Gastroesophageal sphincter (tissue), 4 donors: ENCODE data around the gene SIAH2. TPM values are rescaled to one million over a fixed set of nuclear protein-coding genes. Genes with fewer than 3 reads are reported as not detected.

ENCODE experiments used
- ATAC-seq: fragments of 150-250 bp; one replicate; pipeline ENCODE4 v1.9.1; 2016; ENCODE audit warnings: mild to moderate bottlenecking, moderate library complexity
- H3K27ac ChIP-seq, 4 donors: fragments of 200-600 bp; sonication (generic) in 3 of 4; 1 replicate in 3 of 4; 2 replicates in 1 of 4; pipeline ENCODE4 v1.5.1; 2016 to 2019
- H3K27me3 ChIP-seq: fragments of 200-600 bp; sonication (generic); one replicate; pipeline ENCODE4 v1.5.1; 2019
- H3K36me3 ChIP-seq, 2 donors: fragments of 200-600 bp; sonication (generic); one replicate each; pipeline ENCODE4 v1.5.1; 2019; ENCODE audit warnings: control low read depth in 1 of 2
- H3K4me1 ChIP-seq, 3 donors: fragments of 200-600 bp; sonication (generic); 1 replicate in 2 of 3; 2 replicates in 1 of 3; pipeline ENCODE4 v1.5.1; 2016 to 2019; ENCODE audit warnings: control low read depth in 2 of 3
- H3K4me3 ChIP-seq, 2 donors: fragments of 200-600 bp; sonication (generic); one replicate each; pipeline ENCODE4 v1.5.1; 2019; ENCODE audit warnings: mild to moderate bottlenecking in 1 of 2, moderate library complexity in 1 of 2
- H3K9me3 ChIP-seq, 3 donors: fragments of 200-600 bp; sonication (generic); one replicate each; pipeline ENCODE4 v1.5.1; 2017 to 2019; ENCODE audit warnings: control low read depth in 2 of 3
- CTCF ChIP-seq, 4 experiments: fragments of 200-600 bp in 2 of 4; fragments of 450-650 bp in 2 of 4; sonication (generic) in 1 of 4; IDR thresholded peaks; one replicate each; pipeline ENCODE4 v1.5.1; 2017 to 2019; ENCODE audit warnings: antibody characterized with exemption in 4 of 4, mild to moderate bottlenecking in 2 of 4, moderate library complexity in 2 of 4
- EP300 ChIP-seq: sonication (generic); formaldehyde crosslinking; IDR thresholded peaks from one replicate; pipeline ENCODE4 v1.6.1; 2017; ENCODE audit warnings: antibody characterized with exemption, mild to moderate bottlenecking
- POLR2A ChIP-seq, 2 donors: fragments of 450-650 bp; IDR thresholded peaks; one replicate each; pipeline ENCODE4 v1.6.1; 2017; ENCODE audit warnings: antibody characterized with exemption in 2 of 2, mild to moderate bottlenecking in 2 of 2, moderate library complexity in 1 of 2
- POLR2AphosphoS5 ChIP-seq: sonication (generic); formaldehyde crosslinking; IDR thresholded peaks from one replicate; pipeline ENCODE4 v1.6.1; 2017; ENCODE audit warnings: antibody characterized with exemption
- WGBS, 2 donors: methylation state at CpG; one replicate each; pipeline ENCODE4 v1.1.5; 2018; ENCODE audit warnings: low coverage in 1 of 2; 5-methylcytosine and 5-hydroxymethylcytosine counted together
- total RNA-seq, 4 donors: library from RNA; depleted of rRNA; stranded (reverse); fragments of >200 nt; gene quantifications; one replicate each; pipeline ENCODE4 v1.1.0, GENCODE V29; 2016

SIAH2 gene
- total RNA-seq, 4 donors from 2014 or later: 26.0 to 36.1 (median 28.5) TPM

- Histone ChIP-seq H3K36me3 (peaks cover 0 to 9% of the 10 kb centered on the region in 2 donors), H3K4me1 (peaks cover 0 to 83% (median 4%) of the 10 kb centered on the region in 3 donors), H3K4me3 (no peak overlapping the region), H3K27ac (no peak overlapping the region), H3K9me3 (no peaks in the 10 kb centered on the region), H3K27me3 (no peaks in the 10 kb centered on the region)
- TF ChIP-seq POLR2A (IDR thresholded peaks at IDR 0.05): no peak
- TF ChIP-seq CTCF (IDR thresholded peaks at IDR 0.05): no peak
- no peak for TF ChIP-seq EP300
- no peak for TF ChIP-seq POLR2AphosphoS5
- WGBS, 2 donors: 90 to 94% methylated on average over 3 of the region's 3 CpGs
- no peak for ATAC-seq
Observed at GRCh38 chr3:150754896-150755295, 8.1 kb downstream of the SIAH2 start.

GRCh38 chr3:150751781-150752263, 11.1 kb downstream of the SIAH2 start:
- Histone ChIP-seq H3K27me3 (no peaks in the 10 kb centered on the region), H3K27ac (peak overlapping the region in 1 of 4 donors; percentile 7), H3K4me1 (peaks cover 0 to 82% (median 10%) of the 10 kb centered on the region in 3 donors), H3K4me3 (no peak overlapping the region), H3K36me3 (peaks cover 0 to 5% of the 10 kb centered on the region in 2 donors), H3K9me3 (no peaks in the 10 kb centered on the region)
- TF ChIP-seq POLR2A (IDR thresholded peaks at IDR 0.05) (no peak), CTCF (IDR thresholded peaks at IDR 0.05) (no peak), EP300 (no peak), POLR2AphosphoS5 (no peak)
- WGBS, 2 donors: 14 to 32% methylated on average over 1 to 2 of the region's 2 CpGs
- no peak for ATAC-seq

GRCh38 chr3:150749255-150749654, 13.7 kb downstream of the SIAH2 start:
- peaks cover 5 to 85% (median 18%) of the 10 kb centered on the region in 3 donors for H3K4me1 ChIP-seq
- ATAC-seq: no peak
- no peak overlapping the region for H3K4me3 ChIP-seq
- H3K9me3 ChIP-seq: no peaks in the 10 kb centered on the region
- TF ChIP-seq POLR2AphosphoS5 (no peak), EP300 (no peak), CTCF (IDR thresholded peaks at IDR 0.05) (no peak), POLR2A (IDR thresholded peaks at IDR 0.05) (no peak)
- no peaks in the 10 kb centered on the region for H3K27me3 ChIP-seq
- WGBS, 2 donors: 89 to 93% methylated on average over 5 to 6 of the region's 6 CpGs
- peaks cover 0 to 5% of the 10 kb centered on the region in 2 donors for H3K36me3 ChIP-seq
- H3K27ac ChIP-seq: no peak overlapping the region

GRCh38 chr3:150748684-150749047, 14.3 kb downstream of the SIAH2 start:
- Histone ChIP-seq H3K4me3 (no peak overlapping the region), H3K4me1 (peaks cover 5 to 91% (median 18%) of the 10 kb centered on the region in 3 donors), H3K27ac (no peak overlapping the region), H3K9me3 (no peaks in the 10 kb centered on the region), H3K36me3 (peaks cover 0 to 5% of the 10 kb centered on the region in 2 donors), H3K27me3 (no peaks in the 10 kb centered on the region)
- TF ChIP-seq POLR2AphosphoS5: no peak
- no peak for TF ChIP-seq POLR2A (IDR thresholded peaks at IDR 0.05)
- TF ChIP-seq EP300: no peak
- TF ChIP-seq CTCF (IDR thresholded peaks at IDR 0.05): no peak
- 69 to 79% methylated on average over 1 of the region's 1 CpG for WGBS, 2 donors
- ATAC-seq: no peak

GRCh38 chr3:150747886-150748683, 14.9 kb downstream of the SIAH2 start:
- peaks cover 0 to 5% of the 10 kb centered on the region in 2 donors for H3K36me3 ChIP-seq
- no peaks in the 10 kb centered on the region for H3K27me3 ChIP-seq
- TF ChIP-seq CTCF (IDR thresholded peaks at IDR 0.05) (no peak), EP300 (no peak), POLR2A (IDR thresholded peaks at IDR 0.05) (no peak), POLR2AphosphoS5 (no peak)
- H3K27ac ChIP-seq: no peak overlapping the region
- ATAC-seq: no peak
- WGBS, 2 donors: 81 to 94% methylated on average over 3 to 5 of the region's 5 CpGs
- H3K9me3 ChIP-seq: no peaks in the 10 kb centered on the region
- no peak overlapping the region for H3K4me3 ChIP-seq
- peaks cover 5 to 94% (median 18%) of the 10 kb centered on the region in 3 donors for H3K4me1 ChIP-seq
